Sciatic nerve (tissue), 2 donors: ENCODE measurements around the gene IRX4. TPM values are rescaled to one million over a fixed set of nuclear protein-coding genes. Genes with fewer than 3 reads are reported as not detected.

Experiments used
- ATAC-seq: fragments of 200-7000 bp; cut with Tn5 transposase; one replicate; pipeline ENCODE4 v1.9.1; 2020; ENCODE audit warnings: mild to moderate bottlenecking, moderate library complexity
- DNase-seq: peaks from one replicate; pipeline ENCODE4 v3.0.0-alpha.2; 2020; ENCODE audit warnings: low spot score
- intact Hi-C: fragments of 100-400 bp; cut with DNase I; formaldehyde crosslinking; loops from one replicate; pipeline ENCODE4 v1.14.2; 2022
- total RNA-seq: library from RNA; stranded (reverse); fragmentation: NEBNext Ultra II Directional; extraction: Animal tissue kit (Norgen Biotek cat#: 25700); gene quantifications from one replicate; pipeline ENCODE4 v1.2.1, GENCODE V29; 2021
- donor health status: DM: no; HTN: no; CAD: no.
- donor health status: DM: no; HTN: no; CAD: no.

The IRX4 gene
- total RNA-seq = not detected

DNA sequence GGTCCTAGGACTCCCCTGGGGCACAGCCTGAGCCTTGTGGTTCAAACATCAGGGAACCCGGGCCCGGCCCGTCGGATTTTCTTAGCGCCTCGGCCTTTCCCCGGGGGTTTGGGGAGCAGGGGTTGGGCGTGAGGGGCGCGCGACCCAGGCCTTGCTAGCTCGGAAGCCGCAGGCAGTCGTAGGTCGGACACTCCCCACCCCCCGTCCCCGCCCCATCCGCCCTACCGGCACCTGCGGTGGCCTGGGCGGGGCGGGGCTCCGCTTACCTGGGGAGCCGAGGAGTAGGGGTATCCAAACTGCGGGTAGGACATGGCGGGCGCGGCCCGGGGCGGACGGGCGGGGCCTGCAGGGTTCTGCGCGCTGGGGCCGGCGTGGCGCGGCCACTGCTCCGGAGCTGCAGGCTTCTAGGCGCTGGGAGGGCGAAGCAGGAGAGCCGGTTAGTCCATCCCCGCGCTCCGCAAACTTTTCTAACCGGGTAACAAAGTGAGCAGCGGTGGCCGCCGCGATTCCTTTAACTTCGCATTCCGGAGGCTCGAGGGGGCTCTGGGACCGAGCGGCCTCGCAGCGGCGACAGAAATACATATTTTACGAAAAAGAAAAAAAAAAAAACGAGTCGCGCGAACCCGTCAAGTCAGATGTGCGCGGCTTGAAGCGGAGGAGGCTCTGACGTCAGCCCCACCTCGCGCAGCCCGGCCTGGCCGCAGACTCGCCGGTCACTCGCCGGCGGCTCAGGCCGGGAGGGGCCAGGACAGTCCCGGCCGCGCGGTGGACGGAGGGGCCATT, at the start of gene IRX4:
IRX4 (minus strand) TSS at position 589 of the 783 bp plus-strand sequence; CDS start at position 311, 278 bp downstream.
- ATAC-seq (no peak), DNase-seq (no peak)
- intact Hi-C loops = no loop called here

GRCh38 chr5:1931604-1932231, 49.0 kb upstream of the IRX4 start:
- no peak for DNase-seq
- ATAC-seq = peak; percentile 91
- intact Hi-C loops = loop anchor here (5.0 kb wide), 1 partner anchor 1439 kb away; no protein-coding TSS in a partner anchor

- ATAC-seq (peak; percentile 77), DNase-seq (no peak)
Observed at GRCh38 chr5:1930880-1931603, 48.3 kb upstream of the IRX4 start.

DNA sequence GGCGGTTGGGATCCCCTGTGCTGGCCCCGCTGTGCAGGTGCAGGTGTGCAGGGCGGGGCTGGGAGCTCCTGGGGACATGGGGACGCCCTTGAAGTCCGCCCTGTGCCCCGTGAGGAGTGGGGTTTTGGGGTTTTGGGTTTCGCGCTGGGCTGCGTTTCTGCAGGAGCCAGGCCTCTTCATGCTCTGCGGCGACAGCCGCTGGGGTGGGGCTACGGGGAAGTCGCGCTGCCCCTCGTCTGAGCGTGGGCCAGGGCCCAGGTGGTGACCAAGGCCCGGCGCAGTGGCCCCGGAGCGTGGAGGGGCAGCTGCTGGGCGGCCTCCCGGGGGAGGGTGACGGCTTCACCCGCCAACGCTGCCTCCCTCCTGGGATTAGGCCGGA, 47.8 kb upstream of the IRX4 start:
- DNase-seq = no peak
- intact Hi-C loops = loop anchor here (5.0 kb wide), 1 partner anchor 1438 kb away; no protein-coding TSS in a partner anchor

More at GRCh38 chr5:1930880-1931603, 48.3 kb upstream of the IRX4 start:
- intact Hi-C loops = loop anchor here (5.0 kb wide), 1 partner anchor 1439 kb away; no protein-coding TSS in a partner anchor

DNA sequence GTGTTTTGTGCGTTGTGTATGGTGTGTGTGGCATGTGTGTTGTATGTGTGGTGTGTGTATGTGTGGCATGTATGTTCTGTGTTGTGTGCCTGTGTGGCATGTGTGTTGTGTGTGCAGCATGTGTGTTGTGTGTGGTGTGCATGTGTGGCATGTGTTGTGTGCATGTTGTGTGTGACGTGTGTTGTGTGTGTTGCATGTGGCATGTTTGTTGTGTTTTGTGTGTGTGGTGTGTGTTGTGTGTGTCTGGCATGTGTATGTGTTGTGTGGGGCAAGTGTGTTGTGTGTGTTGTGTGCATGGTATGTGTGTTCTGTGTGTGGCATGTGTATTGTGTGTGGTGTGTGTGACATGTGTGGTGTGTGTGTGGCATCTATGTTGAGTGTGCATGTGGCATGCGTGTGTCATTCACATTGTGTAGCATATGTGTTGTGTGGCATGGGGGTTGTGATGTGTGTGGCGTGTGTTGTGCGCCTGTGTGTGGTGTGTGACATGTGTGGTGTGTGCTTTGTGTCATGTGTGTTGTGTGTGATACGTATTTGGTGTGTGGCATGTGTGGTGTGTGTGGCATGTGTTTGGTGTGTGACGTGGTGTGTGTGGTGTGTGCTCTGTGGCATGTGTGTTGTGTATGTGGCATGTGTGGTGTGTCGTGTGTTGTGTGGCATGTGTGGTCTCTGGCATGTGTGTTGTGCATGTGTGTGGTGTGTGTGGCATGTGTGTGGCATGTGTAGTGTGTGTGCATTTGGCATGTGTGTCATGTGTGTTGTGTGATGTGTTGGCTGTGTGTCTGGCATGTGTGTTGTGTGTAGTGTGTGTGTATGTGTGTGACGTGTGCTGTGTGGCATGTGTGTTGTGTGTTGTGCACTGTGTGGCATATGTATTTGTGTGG, 46.6 kb upstream of the IRX4 start:
- DNase-seq = peak; percentile 23
- ATAC-seq = no peak
- intact Hi-C loops = no loop called here

More for the DNA sequence above, 47.8 kb upstream of the IRX4 start:
- ATAC-seq = peak; percentile 43

DNA sequence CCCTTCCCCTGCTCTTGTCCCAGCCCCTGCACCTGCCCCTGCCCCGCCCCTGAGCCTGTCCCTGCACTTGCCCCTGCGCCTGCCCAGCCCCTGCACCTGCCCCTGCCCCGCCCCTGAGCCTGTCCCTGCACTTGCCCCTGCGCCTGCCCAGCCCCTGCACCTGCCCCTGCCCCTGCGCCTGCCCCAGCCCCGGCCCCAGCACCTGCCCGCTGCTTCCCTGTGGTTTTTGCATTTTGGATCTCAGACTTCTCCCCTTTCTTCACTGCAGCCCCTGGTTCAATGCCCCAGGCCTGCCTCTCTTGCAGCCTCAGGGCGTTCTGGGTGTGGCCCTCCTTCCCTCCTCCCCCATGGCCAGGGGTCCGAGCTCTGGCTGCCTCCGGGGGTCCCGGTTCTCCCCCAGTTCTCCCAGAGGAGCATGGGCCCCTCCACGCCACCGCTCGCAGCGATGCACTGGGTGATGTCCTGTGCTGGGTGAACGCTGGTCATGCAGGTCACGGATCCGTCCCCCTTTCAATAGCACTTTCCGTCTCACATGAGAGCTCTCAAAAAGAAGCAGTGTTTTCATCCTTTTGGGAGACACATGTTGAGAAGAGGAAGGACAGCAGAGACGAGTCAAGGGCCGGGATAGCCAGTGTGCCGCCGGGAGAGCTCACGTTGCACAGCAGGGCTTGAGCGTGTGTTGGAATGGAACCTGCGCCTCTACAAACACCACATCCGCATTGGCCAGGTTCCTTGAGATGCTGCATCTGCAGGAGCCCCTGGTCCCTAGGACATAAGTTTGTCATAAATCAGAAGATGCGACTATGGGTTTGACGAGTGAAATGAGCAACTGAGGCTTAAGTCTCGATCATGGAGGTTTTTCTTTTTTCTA, 44.0 kb upstream of the IRX4 start:
- intact Hi-C loops = no loop called here

DNA sequence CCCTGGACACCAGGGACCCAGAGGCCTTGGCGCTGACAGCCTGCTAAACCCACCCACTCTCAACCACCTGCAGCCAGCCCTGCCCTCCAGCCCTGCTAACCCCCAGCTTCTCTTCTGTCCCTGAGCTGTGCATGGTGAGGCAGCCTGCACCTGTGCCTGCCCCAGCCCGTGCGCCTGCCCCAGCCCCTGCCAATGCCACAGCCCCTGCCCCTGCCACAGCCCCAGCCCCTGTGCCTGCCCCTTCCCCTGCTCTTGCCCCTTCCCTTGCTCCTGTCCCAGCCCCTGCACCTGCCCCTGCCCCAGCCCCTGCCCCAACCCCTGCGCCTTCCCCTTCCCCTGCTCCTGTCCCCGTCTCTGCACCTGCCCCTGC, 43.3 kb upstream of the IRX4 start:
- DNase-seq = no peak
- intact Hi-C loops = no loop called here
- no peak for ATAC-seq

More for the DNA sequence above, 44.0 kb upstream of the IRX4 start:
- ATAC-seq (no peak), DNase-seq (no peak)

- intact Hi-C loops = no loop called here
- DNase-seq = no peak
Observed at GRCh38 chr5:1925111-1926070, 42.7 kb upstream of the IRX4 start.

DNA sequence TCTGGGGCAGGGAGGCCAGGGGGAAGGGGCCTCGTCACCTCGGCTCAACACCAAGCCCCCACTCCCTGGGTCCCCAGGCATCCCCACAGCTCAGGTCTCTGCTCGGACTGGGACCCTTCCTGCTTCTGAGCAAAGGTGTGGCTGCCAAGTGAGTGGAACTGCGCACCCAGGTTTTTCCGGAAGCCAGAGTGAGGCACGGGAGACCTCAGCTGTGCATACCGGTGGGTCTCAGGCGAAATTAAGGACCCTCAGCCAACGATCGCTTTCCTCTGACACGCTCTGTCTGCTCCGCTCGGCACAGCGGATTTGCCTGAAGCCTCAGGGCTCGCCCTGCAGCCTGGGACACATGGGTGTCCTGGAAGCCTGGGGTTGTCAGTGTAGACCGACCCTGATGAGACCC, 41.0 kb upstream of the IRX4 start:
- ATAC-seq (no peak), DNase-seq (no peak)
- intact Hi-C loops = no loop called here

More at GRCh38 chr5:1925111-1926070, 42.7 kb upstream of the IRX4 start:
- no peak for ATAC-seq

DNA sequence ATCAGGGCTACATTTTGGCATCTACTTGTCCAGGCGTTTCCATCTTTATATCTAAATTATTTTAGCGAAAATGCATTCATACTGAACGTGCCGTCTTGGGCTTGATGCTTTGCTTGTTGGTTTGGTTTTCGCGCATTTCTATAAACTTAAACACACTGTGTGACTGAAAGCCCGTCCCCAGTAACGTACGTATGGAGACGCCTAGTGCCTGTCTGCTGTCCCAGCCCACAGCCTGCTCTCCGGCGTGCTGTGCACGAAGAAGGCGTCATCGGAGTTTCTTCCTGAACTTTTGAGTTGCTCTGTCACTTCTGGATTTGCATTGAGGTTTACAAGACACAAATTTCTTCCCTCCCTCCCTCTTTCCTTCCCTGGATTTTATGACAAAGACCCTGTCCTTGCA, 40.6 kb upstream of the IRX4 start:
- intact Hi-C loops = no loop called here
- no peak for ATAC-seq

GRCh38 chr5:1921711-1922110, 39.0 kb upstream of the IRX4 start:
- intact Hi-C loops = no loop called here
- ATAC-seq (no peak), DNase-seq (no peak)

More for the DNA sequence above, 40.6 kb upstream of the IRX4 start:
- no peak for DNase-seq

GRCh38 chr5:1919750-1920149, 37.0 kb upstream of the IRX4 start:
- DNase-seq (no peak), ATAC-seq (no peak)
- intact Hi-C loops = no loop called here

GRCh38 chr5:1919209-1919566, 36.5 kb upstream of the IRX4 start:
- ATAC-seq (no peak), DNase-seq (no peak)
- intact Hi-C loops = no loop called here

DNA sequence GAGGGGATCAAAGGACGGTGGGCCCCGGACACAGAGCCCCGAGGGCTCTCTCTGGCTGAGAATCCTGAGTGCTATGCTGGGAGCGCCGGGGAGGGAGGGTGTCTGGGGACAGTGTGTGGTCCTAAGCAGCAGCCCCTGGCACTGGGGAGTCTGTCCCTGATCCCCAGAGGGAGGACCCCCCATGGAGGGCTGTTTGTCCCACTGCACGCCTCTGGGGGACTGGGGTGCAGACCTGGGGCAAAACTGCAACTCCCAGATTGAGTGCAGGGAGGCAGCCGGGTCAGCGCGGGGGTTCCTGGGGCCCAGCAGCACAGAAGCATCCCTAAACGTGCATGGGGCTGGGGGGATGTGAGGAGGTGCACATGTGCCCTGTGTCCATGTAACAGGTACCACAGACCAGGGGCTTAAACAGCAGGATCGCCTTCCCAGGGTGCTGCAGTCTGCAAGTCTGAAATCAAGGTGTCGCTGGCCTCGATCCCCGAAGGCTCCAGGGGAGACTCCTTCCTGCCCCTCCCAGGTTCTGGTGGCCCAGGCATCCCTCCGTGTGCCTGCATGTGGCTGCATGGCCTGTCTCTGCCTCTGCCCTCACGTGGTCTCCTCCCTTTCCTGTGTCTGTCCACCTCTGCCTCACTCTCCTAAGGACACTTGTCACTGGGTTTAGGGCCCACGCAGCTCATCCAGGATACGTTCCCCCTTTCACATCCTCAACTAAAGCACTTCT, 35.9 kb upstream of the IRX4 start:
- DNase-seq (no peak), ATAC-seq (no peak)
- intact Hi-C loops = no loop called here

DNA sequence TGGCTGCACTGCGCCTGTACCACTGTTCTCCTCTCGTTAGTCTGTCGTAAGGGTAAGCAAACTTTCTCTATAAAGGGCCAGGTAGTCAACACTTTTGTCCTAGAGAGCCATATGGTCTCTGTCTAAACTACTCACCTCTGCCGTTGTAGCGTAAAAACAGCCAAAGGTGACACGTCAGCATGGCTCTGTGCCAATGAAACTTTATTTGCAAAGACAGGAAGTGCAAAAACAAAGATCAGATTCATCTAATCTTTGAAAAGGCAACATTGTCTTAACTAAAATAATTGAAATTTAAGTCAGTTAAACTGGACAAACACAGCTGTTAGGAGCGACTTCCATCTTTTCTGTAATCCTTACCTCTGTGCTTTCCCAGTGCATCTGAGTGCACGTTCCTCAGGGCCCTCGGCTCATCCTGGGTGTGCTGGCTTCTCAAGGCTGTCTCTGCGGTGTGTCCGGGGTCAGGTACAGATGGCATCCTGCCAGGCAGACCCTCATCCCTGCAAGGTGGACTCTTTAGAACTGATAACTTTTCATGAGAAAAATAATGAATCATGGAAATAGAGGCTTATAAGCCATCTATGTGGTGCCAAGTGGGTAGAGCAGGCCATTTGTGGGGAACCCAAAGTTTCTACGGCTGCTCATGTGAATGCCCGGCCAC, 35.2 kb upstream of the IRX4 start:
- ATAC-seq (no peak), DNase-seq (no peak)
- intact Hi-C loops = no loop called here
